HL-60 (cell line): ENCODE measurements around the gene TSPAN10.
"Not testable (repeated sequence)": the region's sequence is repeated elsewhere in the genome, so short reads cannot be mapped to it uniquely, and the experiment has no call there.

Experiments
- DNase-seq, 2 experiments: peaks; one replicate each; pipeline ENCODE4 v3.0.0-alpha.2; 2010 to 2020; ENCODE audit warnings: low read depth in 1 of 2, low spot score in 1 of 2
- H3K27ac ChIP-seq: fragments of 250-450 bp; sonication (Bioruptor Pico); replicated peaks from 2 replicates; pipeline ENCODE4 v1.5.1; 2020; ENCODE audit warnings: mild to moderate bottlenecking, moderate library complexity
- H3K27me3 ChIP-seq: fragments of 250-450 bp; sonication (Bioruptor Pico); 2 replicates; pipeline ENCODE4 v1.5.1; 2021; ENCODE audit warnings: mild to moderate bottlenecking, moderate library complexity; ENCODE audit not compliant: insufficient read depth, poor library complexity, severe bottlenecking
- H3K4me3 ChIP-seq: replicated peaks from 2 replicates; pipeline ENCODE4 v1.5.1; 2011; ENCODE audit warnings: mild to moderate bottlenecking, control low read depth, low read length; ENCODE audit not compliant: insufficient read depth
- GABPA ChIP-seq: IDR thresholded peaks from 2 replicates; pipeline ENCODE4 v1.6.1; 2012; ENCODE audit warnings: low read depth
- POLR2AphosphoS5 ChIP-seq: IDR thresholded peaks from 2 replicates; pipeline ENCODE4 v1.6.1; 2012; ENCODE audit warnings: low read depth
- SPI1 ChIP-seq: IDR thresholded peaks from 2 replicates; pipeline ENCODE4 v1.6.1; 2012; ENCODE audit warnings: low read depth, mild to moderate bottlenecking, borderline replicate concordance
- TF ChIP-seq, protein P1 (sequence below): IDR thresholded peaks from one replicate; pipeline ENCODE4 v1.5.1; 2011; ENCODE audit warnings: low read length, control low read depth, inconsistent platforms; ENCODE audit not compliant: insufficient read depth
- TF ChIP-seq, protein P2 (sequence below): IDR thresholded peaks from 2 replicates; pipeline ENCODE4 v1.6.1; 2012; ENCODE audit warnings: low read depth; ENCODE audit not compliant: insufficient replicate concordance

The TSPAN10 gene

DNA sequence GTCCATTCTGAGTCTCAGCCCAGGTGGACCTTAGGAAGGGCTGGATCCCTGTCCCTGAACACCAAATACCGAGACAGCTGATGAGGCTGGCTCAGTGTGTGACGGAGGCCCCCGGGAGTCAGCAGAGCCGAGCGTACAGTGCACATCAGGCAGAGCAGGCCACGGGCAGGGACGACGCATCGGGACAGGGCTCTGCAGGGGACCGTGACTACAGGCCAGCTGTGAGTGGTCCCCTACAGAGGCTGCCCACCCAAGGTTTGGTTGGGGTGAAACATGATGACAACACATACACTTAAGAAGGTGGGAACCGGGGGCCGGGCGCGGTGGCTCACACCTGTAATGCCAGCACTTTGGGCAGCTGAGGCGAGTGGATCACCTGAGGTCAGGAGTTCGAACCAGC, 36.0 kb downstream of the TSPAN10 start:
- TF ChIP-seq POLR2AphosphoS5, result no peak
- TF ChIP-seq GABPA, result no peak
- TF ChIP-seq, protein P1, sequence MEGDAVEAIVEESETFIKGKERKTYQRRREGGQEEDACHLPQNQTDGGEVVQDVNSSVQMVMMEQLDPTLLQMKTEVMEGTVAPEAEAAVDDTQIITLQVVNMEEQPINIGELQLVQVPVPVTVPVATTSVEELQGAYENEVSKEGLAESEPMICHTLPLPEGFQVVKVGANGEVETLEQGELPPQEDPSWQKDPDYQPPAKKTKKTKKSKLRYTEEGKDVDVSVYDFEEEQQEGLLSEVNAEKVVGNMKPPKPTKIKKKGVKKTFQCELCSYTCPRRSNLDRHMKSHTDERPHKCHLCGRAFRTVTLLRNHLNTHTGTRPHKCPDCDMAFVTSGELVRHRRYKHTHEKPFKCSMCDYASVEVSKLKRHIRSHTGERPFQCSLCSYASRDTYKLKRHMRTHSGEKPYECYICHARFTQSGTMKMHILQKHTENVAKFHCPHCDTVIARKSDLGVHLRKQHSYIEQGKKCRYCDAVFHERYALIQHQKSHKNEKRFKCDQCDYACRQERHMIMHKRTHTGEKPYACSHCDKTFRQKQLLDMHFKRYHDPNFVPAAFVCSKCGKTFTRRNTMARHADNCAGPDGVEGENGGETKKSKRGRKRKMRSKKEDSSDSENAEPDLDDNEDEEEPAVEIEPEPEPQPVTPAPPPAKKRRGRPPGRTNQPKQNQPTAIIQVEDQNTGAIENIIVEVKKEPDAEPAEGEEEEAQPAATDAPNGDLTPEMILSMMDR, result no peak
- no peak for TF ChIP-seq SPI1
- TF ChIP-seq, protein P2, sequence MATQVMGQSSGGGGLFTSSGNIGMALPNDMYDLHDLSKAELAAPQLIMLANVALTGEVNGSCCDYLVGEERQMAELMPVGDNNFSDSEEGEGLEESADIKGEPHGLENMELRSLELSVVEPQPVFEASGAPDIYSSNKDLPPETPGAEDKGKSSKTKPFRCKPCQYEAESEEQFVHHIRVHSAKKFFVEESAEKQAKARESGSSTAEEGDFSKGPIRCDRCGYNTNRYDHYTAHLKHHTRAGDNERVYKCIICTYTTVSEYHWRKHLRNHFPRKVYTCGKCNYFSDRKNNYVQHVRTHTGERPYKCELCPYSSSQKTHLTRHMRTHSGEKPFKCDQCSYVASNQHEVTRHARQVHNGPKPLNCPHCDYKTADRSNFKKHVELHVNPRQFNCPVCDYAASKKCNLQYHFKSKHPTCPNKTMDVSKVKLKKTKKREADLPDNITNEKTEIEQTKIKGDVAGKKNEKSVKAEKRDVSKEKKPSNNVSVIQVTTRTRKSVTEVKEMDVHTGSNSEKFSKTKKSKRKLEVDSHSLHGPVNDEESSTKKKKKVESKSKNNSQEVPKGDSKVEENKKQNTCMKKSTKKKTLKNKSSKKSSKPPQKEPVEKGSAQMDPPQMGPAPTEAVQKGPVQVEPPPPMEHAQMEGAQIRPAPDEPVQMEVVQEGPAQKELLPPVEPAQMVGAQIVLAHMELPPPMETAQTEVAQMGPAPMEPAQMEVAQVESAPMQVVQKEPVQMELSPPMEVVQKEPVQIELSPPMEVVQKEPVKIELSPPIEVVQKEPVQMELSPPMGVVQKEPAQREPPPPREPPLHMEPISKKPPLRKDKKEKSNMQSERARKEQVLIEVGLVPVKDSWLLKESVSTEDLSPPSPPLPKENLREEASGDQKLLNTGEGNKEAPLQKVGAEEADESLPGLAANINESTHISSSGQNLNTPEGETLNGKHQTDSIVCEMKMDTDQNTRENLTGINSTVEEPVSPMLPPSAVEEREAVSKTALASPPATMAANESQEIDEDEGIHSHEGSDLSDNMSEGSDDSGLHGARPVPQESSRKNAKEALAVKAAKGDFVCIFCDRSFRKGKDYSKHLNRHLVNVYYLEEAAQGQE, result no peak
- H3K27me3 ChIP-seq, result no peaks in the 10 kb centered on the region
- H3K4me3 ChIP-seq, result no peak overlapping the region
- DNase-seq, result no peak
- H3K27ac ChIP-seq, result no peak overlapping the region

DNA sequence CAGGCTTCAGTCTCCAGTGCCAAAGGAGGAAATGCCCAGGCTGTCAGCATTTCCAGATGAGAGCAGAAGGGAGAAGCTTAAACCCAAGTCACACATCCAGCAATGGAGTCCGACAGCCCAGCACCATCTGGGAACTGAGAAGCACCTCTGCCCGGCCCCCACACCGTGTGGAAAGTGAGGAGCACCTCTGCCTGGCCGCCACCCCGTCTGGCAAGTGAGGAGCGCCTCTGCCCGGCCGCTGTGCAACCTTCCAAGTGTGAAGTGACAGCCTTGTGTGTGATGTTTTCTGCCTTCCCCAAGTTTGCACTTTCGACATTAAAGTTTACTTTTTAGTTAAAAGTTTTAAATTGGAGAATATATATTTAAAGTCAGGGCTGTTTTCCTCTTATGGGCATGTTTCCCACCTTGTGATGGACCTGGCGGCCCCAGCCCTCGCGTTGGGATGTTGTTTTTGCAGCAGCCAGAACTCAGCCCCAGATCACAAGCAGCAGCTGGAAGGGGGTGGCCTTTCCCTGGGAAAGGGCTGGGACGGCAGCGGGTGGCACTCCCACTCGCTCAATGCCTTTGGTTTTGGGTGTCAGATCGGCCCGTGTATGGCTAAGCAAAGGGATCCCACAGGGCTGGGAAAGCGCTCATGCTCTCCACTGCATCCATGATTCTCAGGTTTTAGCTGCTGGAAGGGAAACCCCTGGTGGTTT, 36.7 kb downstream of the TSPAN10 start:
- Histone ChIP-seq H3K27me3 (no peaks in the 10 kb centered on the region), H3K4me3 (no peak overlapping the region), H3K27ac (no peak overlapping the region)
- no peak for TF ChIP-seq GABPA
- TF ChIP-seq POLR2AphosphoS5, result peak; percentile 54; the same call in 1 of the 2 replicates
- TF ChIP-seq, protein P2, result no peak
- TF ChIP-seq SPI1, result no peak
- TF ChIP-seq, protein P1, result no peak
- no peak for DNase-seq

DNA sequence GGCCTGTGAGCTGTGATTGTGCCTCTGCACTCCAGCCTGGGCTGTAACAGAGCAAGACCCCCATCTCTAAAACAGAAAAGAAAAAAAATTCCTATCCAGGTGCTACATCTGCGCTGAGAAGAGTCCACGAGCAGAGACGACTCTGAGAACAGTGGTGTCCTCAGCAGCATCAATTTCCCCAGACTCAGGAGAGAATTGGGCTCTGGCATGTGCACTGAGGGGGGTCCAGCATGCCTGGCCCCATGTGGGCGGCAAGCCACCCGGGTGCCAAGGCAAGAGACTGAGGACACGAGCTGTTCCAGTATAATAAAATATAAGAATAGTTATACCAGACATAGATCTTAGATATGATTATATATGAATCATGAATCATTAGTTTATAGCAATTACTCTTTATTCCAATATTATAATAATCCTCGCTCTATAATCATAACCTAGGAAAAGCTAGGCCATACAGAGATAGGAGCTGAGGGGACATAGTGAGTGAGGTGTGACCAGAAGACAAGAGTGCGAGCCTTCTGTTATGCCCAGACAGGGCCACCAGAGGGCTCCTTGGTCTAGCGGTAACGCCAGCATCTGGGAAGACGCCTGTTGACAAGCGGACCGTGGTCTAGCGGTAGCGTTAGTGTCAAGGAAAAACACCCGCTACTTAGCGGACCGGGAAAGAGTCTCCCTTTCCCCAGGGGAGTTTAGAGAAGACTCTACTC, 38.7 kb downstream of the TSPAN10 start:
- TF ChIP-seq, protein P1, result peak; percentile 28
- H3K27ac ChIP-seq, H3K27me3 ChIP-seq, H3K4me3 ChIP-seq: not testable (repeated sequence)
- peak in 1 of 2 experiments; percentile 62 for DNase-seq
